CD4-positive, alpha-beta T cell treated with Interleukin-4 for 1 hour (primary cell): ENCODE data around the gene C15orf40.
A peak's percentile ranks its signal among the peaks of the same experiment; 100 is the strongest.

Experiments
- DNase-seq, 2 donors: peaks; one replicate each; pipeline ENCODE4 v3.0.0-alpha.2; 2020 to 2022

Gene C15orf40

DNA sequence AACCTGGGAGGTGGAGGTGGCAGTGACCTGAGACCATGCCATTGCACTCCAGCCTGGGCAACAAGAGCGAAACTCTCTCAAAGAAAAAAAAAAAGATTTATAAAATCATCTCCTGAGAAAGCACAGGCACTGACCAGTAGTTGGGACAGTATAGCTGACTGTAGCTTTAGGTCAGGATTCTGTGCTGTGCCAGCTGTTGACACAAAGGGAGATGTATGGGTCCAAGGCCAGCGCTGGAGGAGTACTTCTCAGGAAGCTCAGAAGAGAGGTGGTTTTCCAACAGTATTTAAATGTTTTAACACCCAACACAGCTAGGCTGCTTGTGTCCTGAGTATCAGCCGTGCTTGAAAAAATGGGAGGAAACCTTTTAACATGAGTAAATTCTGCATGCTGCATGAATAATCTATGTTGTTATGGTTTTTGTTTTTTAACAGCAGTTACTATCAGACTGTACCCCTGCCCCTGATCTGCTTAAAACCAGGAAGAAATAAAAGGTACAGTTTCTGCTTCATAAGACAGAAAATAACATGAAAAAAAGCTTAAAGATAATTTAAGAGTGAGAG, 18.9 kb downstream of the C15orf40 start:
- no peak for DNase-seq

DNA sequence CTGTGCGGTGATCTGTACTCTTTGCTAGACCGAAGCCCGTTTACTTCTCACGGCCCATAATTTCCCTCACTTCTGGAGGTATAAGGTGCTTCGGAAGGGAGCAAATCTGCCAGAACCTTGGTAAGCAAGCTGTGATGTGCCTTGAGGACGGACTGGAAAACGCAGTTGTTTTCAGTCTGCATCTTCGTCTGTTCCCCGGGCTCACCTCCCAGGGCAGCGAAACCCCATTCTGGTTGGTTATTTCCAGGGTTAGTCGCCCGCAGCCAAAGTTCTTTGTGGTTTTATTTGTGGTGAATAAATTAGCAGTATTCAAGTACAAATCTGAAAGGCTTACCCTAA, 25.0 kb downstream of the C15orf40 start:
- peak in 1 of 2 donors; percentile 14 for DNase-seq

DNA sequence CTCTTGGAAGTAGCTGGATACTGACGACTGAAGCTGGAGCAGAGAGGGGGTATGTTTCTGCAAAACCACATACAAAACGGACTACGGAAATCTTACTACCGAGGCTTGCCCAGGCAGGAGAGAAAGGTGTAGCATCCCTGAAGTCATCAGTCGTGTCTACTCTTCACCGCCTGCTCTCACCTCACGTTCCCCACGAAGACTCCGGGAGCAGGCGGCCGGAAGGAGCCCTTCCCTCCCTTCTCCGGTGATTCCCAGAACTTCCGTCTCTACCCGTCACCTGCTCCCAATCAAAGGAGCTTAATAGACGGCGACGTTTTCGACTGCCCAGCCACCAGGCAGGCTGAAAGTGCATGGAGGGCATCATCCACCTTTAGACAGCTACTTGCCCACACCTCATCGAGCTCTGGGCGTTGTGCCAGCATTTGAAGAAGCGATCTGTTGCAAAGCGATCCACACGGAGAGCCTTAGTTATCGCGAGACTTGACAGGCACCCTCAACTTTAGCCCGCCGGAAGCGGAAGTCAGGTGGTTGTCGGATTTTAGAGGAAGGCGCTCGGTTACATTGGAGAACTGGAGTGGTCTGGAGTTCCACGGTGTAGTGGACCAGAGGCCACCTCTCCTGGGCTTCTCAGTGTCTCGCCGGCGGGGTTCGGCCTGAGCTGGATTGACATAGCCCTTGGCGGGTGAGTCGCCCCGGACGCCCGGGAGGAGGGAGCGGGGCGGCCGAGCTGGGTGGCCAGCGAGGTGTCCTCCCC, 25.6 kb downstream of the C15orf40 start, which contains the start of gene RAMAC:
RAMAC (plus strand) TSS at position 523 of the 754 bp plus-strand sequence. CDS start 2,809 bp downstream, outside the sequence.
- peak; percentile 95 to 96 for DNase-seq

DNA sequence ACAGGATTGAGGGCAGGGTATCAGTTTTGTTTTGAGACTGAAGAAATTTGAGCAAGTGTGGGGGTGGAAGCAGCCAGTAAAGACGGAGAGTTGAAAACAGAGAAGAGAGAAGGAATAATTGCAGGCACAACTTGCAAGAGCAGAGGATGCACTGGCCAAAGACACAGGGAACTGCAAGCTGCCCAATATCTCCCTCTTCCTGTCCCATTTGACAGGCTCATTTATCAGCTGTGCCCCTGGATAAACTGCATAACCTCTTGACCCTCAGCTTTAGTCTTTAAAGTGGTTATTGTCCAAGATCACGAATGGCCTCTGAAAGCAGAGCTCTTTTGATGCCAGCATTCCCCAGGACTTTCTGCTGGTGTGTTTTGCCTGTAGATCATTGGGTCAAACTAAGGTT, 30.5 kb downstream of the C15orf40 start:
- no peak for DNase-seq

DNA sequence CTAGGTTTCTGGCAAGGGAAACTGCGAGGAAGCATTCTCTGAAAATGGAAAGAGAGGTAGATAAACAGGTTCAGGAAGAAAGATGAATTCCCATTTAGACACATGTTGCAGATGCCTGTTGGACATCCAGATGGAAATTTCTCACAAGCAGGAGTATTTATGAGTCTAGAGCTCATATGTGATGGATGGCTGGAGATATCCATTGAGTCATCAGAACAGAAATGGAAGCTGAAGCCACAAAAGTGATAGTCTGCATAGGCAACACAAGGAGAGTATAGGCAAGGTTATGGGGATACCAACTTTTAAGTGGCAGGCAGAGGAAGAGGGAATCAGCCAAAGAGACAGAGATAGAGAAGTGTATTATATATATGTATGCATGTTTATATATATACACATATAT, 31.7 kb downstream of the C15orf40 start:
- no peak for DNase-seq

DNA sequence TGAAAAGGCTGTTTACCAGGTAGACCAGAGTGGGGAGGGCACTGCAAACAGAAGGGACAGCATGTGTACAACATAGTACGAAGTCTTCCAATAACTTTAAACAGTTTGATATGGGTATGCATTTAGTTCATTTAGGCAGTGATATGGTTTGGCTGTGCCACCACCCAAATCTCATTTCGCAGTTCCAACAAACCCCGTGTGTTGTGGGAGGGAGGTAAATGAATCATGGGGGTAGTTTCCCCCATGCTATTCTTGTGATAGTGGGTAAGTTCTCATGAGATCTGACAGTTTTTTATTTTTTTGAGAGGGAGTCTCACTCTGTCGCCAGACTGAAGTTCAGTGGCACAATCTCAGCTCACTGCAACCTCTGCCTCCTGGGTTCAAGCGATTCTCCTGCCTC, 33.0 kb downstream of the C15orf40 start:
- DNase-seq: no peak

DNA sequence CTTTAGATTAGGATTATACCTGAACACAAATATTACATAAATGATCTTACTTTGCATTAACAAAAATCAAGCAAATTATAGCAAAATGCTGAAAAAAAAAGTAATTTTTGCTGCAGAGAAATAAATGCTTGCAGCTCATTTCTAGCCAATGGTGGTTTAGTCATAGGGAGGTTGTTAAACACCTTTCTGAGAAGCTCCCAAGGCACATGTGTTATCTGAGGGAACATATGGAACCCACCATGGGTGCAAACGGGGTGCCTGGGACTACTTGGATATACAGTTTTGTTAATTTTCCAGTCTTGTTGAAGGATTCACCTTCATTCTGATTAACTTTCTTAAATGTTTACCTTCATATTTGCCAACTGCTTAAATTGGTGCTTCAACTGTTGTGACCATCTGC, 34.4 kb downstream of the C15orf40 start:
- no peak for DNase-seq

DNA sequence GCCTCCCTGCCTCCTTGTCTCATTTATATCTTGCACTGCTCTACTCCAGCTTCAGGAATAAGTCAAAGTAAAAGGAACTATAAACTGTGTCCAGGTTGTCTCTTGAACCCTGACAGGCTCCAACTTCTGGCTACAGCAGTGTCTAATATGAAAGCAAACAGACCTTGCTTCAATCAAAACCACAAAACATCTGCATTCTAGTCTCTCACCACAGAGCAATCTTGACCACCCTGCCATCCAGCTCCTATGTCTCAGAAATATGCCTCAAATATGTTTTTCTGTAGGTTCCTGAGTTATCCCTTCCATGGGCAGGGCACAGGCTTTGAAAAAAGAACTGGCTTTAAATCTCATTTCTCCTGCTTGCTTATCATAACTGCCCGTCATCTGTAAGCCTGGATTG, 38.4 kb downstream of the C15orf40 start:
- no peak for DNase-seq

DNA sequence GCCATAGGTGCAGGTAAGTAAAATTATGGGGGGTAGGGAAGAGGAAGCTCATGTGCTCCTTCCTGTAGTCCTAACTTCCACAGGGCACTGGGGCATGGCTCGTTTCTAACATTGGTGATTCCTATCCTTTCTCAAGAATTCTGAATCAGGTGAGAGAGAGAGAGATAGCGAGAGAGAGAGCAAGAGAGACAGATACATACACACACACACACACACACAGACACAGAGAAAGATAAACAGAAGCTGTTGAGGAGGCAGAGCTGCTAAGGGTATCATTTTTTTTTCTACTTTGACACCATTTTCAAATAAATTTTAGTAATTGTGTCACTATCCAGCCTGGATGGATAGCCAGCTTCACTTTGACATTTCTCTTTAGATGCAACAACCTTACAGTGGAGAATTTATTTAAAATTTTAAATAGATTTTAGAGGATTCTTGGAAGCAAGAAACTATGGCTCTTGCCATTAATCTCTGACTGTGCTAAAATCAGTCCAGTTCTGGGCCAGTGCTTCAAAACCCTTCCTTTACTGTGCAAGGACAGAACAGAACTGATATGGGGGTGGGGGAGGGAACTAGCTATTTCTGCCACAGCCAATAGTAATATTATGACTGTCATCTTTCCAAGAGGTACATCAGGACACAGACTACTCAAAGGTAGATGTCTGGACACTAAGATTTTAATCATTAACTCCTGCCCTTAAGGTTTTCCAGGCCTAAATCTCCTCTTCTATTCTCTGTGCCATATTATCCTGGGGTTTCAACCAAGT, 40.0 kb downstream of the C15orf40 start:
- DNase-seq: no peak

DNA sequence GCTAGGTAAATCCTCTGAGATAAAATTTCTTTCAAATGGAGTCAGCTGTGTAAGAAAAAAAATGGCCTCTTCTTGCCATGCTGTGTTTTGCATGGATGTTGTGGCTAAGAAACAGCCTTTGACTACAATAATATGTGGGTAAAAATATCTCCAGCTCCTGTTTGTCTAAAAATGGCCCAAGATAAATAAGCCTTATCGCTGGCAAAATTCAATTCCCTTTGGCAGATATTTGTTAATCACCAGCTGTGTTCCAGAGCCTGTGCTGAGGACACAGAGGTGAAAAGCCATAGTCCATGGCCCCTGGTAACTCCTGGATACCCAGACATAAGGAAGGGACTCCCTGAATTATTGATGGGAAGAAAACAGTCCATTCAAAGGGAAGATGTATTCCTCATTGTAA, 40.7 kb downstream of the C15orf40 start:
- no peak for DNase-seq

DNA sequence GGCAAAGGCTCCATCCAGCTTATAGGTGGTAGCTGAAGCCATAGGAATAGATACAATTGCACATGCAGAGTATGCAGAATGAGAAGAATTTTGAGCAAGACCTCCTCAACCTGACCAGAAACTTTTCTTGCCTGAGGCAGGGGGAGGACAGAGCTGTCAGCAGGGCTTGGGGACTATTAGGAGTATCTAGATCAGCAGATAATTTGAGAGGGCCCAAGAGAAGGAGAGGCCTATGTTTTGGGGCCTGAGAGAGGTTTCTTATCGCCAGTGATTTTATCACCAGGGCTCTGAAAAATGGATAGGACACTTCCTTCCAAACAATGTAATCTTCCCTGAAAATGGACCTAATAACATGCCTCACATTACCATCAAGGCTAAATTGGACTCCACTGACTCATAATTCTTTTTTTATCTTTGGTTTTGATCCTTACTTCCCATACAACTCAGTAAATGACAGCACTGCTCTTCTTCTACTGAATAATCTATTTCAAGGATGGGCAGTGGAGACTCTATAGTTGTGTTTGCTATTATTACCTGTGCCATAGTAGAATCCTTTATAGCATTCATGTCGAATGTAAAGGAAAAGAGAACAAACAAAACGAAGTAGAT, 41.3 kb downstream of the C15orf40 start:
- no peak for DNase-seq

DNA sequence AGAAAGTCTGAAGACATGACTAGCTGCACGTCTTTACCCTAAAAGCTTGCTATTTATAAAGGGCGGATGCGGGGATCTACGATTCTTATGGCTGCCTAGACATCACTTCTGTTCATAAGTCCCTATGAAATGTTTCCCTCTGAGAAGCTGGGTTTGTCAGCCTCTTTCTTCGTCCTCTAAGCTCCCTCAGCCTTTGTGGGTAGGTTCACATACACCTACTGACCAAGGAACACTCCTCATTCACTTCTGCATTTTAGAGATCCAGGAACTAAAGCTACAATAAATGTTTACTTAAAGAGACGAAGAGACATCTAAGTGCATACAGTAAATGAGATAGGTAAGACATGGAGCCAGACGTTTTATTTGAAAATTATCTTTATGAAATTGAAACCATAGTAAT, 42.1 kb downstream of the C15orf40 start:
- no peak for DNase-seq

DNA sequence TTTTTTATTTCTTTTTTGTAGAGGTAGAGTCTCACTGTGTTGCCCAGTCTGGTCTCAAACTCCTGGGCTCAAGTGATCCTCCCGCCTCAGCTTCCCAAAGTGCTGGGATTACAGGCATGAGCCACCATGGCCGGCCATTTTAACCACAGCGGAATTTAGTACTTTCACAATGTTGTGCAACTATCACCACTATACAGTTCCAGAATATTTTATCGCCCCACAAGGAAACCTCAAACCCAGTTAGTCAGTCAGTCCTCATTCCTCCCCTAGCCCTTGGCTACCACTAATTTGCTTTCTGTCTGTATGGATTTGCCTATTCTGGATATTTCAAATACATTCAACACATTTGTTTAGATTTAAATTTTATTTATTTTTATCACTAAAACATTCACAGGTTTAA, 43.4 kb downstream of the C15orf40 start:
- DNase-seq: no peak

DNA sequence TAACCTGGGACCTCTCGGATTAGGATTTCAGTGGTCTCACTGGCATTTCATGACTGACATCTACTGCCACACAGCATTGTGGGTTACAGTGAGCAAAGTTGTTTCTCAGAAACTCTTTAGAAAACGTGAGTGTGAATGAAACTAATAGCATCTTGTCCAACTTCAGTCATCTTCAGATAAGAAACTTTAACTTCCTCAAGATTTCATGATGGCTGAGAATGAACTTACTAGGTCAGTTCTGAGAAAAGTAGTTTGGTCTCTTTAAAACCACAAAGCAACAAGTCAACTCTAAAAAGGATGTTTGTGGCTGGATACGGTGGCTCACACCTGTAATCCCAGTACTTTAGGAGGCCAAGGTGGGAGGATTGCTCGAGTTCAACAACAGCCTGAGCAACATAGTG, 44.8 kb downstream of the C15orf40 start:
- no peak for DNase-seq

DNA sequence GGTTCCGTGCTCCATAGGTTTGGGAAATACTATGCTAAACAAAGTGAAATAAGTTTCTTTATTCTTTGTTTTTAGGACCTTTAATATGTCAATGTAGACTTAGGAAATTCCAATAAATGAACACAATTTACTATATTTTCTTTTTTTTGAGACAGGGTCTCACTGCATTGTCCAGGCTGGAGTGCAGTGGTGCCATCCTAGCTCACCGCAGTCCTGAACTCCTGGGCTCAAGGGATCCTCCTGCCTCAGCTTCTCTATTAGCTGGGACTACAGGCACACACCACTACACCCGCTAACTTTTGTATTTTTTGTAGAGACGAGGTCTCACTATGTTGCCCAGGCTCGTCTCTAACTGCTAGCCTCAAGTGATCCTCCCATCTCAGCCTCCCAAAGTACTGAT, 46.5 kb downstream of the C15orf40 start:
- no peak for DNase-seq

DNA sequence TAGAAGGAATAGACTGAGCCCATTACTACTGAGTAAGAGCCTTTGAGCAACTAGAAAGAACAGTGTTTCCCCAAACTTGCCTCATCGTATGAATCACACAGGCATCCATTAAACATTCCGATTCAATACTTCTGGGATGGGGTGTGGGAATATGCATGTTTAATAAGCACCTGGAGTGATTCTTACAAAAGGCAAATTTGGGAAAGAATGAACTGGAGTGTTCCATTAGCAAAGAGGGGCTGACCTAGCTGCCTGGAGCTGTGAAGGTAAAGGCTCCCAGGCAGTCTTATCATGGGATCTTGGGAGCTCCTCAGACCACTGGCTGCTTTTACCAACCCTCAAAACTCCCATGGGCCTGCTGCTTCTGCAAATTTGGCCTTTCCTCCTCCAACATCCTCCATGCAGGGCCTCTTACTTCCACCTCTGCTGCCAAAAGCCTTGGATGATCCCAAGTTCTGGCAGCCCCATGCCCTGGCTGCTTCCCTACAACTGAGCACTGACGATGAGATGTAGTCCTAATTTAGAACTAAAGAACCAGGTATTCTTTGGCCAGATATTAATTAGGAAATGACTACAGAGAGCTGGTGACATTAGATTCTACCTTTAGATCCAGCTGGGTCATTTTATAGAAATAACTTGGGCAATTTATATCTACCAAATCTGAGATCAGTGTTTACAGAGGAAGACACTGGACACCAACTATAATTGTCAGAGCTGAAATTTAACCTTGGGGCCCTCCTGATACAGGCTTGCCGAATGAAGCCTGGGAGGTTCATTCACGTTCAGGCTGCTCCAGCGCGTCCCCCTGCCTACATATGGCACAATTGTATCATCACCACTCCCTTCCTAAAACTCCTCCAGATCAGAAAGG, 47.7 kb downstream of the C15orf40 start:
- DNase-seq: no peak

DNA sequence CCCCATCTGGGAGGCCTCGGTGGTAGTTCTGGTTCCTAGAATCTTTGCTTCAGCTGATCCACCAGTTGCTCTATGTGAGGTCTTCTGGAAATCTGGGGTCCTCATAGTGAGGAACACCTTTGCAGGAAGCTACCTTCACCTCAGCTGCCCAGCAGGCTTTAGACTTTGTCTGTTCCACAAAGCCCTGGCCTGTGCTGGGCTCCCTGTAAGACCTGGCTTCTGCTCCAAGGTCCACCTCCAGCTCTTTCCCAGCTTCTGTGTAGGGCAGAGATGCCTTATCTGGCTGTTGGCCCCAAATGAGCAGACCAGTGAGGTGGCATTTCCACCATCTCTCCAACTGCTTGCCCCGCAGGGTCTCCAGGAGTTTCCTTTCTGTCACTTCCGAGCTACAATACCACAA, 50.7 kb downstream of the C15orf40 start:
- DNase-seq: no peak

DNA sequence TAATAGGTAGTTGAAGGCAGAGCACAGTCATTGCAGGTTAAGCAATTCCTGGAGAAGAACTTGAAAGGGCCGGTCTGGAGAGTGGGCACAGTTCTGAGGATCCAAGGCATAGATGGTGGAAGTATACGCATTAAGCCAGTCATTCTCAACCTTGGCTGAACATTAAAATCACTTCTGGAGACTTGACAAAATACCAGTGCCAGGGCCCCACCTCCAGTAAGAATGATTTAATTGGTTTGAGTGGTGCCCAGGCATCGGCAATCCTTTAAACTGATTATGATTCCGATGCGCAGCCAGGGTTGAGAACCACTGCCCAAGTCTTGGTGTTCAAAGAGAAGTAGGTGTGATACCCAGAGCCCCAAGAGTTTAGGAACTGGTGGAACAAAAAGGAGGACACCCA, 52.0 kb downstream of the C15orf40 start:
- no peak for DNase-seq

DNA sequence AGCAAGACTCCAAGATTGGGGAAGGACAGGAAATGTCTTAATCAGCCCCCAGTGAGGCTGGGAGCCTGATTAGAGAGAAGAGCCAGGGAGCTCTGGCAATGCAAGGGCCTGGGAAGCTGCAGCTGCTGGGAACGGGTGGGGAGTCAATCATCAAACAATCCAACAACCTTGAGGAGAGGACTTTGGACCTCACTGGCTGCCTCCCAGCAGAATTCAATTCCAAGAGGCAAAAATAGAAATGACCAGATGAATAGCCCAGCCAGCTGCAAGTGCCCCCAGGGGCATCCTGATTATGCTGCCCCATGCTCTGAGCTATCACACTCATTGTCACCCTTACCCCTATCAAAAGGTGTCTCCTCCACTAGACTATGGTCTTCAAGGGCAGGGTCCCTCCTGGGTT, 52.8 kb downstream of the C15orf40 start:
- DNase-seq: no peak

DNA sequence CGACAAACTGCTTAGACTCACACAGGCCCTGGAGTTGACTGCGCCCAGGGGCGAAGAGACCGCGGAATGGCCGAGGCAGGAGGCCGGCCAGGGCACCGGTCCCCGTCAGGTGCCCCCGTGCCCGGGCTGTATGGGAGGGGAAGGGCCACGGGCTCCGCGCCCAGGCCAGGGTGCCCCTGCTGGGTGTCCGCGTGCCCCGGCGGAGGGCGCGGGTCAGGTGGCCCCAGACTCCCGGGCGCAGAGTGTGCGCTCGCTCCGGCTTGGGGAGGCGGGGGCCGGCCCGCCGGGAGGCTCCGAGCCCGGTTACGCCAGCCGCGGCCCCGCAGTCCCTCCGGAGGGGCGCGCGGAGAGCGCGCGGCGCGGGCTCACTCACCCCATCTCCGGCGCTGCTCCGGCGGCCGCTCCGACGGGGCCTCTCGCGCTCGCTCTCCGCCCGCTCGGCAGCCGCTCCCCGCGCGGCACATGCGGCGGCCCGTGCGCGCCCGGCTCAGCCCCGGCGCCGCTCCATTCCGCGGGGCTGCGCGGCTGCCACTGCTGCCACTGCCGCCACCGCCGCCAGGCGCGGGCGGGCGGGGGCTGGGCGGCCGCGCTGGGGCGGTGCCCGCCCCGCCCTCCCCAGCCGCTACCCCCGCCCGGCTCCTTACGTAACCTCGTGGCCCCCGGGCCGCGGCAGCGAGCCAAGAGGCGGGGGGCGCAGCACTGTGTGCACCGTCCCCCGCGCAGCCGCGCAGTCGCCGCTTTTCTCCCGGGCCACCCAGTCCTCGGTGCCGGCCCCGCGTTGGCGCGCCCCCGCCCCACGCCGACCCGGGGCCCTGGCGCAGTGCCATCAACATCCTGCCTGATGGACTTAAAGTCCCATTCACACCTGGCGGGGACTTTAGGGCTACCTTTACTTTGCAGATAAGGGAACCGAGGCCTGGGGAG, 59.0 kb downstream of the C15orf40 start, which contains the start of gene HOMER2:
HOMER2 (minus strand) TSS at position 563 of the 924 bp plus-strand sequence; CDS start at position 378, 185 bp downstream.
- no peak for DNase-seq

DNA sequence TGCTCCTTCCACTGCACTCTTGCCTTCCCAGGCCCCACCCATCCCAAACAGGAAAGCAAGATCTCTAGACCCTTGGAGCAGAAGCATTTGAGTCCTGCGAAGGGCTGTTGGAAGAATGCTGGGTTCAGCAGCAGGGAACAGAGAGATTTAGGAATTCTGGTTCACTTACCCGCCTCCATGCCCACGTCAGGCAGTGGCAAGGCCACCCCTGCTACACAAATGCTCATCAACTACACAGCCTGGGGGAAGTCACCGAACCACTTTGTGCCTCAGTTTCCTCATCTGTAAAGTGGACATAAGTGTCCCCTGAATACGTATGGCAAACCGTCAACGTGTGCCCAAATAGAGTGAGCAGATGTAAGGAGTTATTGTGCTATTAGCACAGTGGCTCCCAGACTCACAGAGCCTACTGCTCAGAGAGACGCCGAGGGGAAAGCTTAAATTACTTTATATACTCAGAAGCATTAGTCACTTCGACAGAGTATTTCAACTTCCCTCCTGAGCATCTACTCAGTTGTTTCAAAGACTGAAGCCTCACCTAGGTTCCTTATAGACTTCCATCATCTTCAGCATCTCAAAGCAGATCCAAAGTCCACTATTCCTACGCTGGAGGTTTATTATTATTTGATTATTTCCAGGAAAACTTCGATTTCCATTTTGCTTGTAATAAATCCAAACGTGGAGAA, 59.8 kb downstream of the C15orf40 start:
- no peak for DNase-seq
